GM18511 (cell line): ENCODE data around the gene ARMC12.

Experiments
- ATAC-seq: cut with Tn5 transposase; IDR thresholded peaks from one replicate; pipeline ENCODE4 v1.9.1; 2021; ENCODE audit warnings: mild to moderate bottlenecking, moderate library complexity; ENCODE audit not compliant: unreplicated experiment

Gene ARMC12

GRCh38 chr6:35717449-35718374 lies 19.1 kb upstream of the ARMC12 start:
- no peak for ATAC-seq

DNA sequence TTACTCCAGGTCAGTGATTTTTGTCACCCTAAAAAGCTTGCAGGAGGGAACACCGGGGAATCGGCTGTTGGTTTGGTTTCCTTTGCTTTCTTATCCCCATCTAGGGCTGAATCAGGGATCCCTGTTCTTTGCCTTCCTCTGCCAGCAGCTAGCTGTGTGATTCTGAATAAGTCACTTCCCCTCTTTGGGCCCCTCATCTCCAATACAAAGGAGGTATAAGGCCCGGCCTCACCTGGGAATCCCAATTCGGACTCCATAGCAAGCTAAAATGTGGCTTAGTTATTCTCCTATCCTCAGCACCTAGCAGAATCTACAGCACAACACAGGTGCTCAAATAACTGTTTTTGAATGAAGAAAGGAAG lies 18.5 kb upstream of the ARMC12 start:
- no peak for ATAC-seq

DNA sequence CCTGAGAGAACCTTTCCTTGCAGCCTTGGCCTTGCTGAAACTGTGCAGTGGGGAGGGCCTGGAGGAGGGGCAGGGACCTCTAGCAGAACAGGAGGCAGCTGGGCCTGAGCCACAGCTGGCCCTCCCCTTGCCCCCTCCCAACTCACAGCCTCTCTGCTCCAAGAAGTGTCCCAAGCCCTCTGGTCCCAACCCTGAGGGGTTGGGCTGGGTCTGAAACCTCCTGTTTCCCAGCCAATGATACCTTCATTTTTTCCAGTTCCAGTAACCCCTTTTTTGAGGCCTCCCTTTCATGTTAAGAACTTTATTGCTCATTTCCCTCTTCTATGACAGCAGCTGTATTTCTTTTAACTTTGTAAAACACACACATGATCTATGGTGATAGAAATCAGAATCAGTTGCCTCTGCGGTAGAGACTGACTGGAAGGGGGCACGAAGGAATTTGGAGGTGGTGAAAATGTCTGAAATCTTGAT lies 17.9 kb upstream of the ARMC12 start:
- ATAC-seq: no peak

GRCh38 chr6:35719404-35719829 lies 17.4 kb upstream of the ARMC12 start:
- ATAC-seq: peak; percentile 56

DNA sequence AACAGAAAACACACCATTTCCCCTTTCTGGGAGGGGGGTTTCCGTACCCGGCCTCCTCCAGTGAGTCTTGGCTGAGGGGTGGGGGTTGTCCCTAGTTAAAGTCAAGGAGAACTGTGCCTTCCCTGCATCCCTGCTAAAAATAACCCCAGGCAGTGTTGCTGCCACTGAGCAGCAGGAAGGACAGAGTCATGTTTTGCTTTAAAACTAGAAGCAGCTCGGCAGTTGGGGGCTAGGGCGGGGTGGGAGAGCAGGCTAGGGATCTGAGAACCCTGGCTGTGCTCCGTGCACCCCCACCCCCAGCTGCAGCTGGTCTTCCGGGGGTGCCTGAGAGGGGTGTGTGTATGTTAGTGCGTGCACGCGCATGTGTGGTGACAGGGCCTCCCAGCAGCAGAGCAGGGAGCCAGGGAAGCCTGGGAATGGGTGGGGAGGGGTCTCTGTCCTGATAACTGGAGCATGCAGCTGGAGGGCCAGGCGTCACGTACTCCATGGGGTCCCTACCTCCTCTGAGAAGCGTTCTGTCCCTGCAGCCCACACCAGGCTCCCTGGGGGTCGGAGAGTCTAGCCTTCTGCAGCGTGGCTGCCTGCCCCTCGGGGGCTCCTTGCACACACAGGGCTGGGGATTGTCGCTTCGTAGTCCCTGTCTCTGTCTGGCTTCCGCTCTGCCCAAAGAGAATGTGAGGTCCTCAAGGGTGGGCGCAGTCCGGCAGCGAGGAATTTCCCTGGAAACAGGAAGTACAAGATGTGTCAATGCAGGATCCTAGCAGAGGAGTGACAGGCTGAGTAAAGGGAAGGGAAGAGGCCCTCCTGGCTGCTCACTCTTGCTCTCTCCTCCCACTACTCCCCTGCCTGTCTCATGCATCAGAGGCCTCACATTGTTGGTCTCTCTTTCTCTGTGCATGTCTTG lies 16.8 kb upstream of the ARMC12 start:
- peak; percentile 59 for ATAC-seq

DNA sequence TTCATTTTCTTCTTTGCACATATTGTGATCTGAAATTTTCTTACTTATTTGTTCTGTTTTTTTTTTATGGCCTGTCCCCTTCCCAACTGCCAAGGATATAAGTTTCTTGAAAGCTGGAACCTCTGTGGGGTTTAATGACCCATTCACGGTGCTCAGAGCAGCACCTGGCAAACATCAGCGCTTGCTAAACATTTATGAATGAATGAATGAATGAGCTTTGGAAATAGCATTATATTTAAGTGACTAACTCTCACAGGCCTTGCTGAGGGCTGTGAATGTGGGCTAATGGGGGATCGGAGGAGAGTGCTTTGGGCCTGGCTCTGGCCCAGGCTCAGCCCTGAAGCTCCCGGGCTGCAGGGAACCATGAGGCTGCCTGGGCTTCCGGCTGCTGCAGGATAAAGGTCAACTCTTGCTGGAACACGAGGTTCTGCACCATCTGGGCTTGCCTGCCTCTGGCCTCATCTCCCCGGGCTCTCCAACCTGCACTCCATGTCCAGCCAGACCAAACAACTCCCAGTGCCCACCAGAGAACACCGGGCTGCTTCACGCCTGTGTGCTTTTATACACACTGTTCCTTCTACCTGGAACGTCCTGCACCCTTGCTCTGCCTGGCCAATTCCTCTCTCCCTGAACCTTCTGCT lies 14.6 kb upstream of the ARMC12 start:
- no peak for ATAC-seq

- no peak for ATAC-seq
These were observed 13.2 kb upstream of the ARMC12 start for GRCh38 chr6:35723587-35723986.

DNA sequence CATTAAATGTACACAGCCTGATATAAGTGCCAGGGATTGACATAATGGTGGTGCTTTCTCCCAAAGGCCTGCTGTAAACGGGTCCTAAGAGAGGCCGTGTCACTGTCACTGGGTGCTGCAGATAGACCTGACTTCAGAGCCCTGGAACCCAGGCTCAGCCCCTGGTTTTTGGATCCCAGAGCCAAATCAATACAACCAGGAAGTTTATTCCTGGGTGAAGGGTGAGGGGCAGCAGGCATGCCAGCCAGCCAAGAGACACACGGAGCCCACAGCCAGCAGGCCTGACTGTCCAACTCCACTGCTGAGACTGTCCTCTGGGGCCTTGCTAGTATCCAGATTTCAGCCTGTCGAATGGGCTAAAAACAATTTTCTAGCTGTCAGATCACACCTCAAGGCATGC lies 12.8 kb upstream of the ARMC12 start:
- ATAC-seq: no peak

GRCh38 chr6:35724471-35724870 lies 12.4 kb upstream of the ARMC12 start:
- no peak for ATAC-seq

DNA sequence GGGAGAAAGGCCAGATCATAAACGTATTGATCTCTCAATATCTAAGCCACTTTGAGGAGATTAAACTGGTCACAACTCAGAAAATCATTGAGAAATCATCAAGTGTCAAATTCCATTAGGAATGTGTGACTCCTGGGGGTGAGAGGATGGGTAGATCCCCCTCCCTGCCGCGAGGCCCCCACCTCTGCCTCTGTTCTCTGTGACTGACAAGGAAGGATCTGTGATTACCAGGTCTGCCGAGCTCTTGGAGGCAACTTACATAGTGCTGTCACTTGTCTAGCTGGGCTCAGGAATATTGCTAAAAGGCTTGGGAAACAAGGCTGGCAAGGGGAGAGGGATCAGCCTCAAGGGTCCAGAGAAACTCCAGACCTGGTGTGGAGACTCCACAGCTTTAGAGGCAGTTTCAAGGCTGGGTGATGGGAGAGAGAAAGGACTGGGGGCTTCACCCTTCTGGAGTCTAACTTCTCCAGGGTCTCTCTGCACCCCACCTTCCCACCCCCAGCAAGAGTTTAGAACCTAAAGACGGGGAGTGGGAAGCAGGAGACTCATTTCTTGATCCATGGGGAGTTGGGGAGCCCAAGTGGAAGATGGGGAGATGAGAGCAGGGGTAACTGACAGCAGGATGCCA lies 11.6 kb upstream of the ARMC12 start:
- ATAC-seq: no peak

- ATAC-seq: no peak
These were observed 11.0 kb upstream of the ARMC12 start for GRCh38 chr6:35725721-35726438.

DNA sequence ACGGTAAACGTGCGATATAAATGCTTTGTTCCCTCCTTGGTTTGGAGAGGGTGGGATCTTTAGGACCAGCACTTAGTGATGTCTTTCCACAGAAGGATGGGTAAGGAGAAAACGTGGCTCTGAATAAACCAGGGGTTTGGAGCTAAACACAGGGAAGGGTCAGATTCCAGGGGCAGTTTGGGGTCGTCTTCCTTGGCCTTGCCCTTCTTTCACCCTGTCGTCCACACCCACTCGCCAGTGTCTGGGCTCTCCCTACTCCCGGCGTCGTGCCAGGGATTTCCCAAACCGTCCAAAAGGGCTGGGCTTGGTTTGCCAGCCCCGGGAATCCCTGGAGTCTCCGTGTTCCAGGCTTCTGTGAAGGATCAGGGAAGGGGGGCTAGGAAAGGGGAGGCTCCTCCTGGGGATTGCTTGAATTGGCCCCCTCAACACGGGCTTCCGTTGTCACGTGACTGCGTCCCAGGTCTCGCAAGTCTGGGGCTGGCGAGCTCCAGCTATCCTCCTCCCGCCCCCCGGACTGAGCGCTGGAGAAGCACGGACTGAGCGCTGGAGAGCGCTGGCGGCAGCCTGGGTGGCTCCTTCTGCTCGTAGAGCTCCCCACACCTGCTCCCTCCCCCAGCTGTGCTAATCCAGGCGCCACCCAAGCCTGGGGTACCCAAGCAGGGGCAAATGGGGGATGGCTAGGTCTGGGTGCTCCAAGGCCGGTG lies 9.4 kb upstream of the ARMC12 start:
- ATAC-seq: peak; percentile 17

GRCh38 chr6:35727935-35728682 lies 8.7 kb upstream of the ARMC12 start:
- peak; percentile 52 for ATAC-seq

DNA sequence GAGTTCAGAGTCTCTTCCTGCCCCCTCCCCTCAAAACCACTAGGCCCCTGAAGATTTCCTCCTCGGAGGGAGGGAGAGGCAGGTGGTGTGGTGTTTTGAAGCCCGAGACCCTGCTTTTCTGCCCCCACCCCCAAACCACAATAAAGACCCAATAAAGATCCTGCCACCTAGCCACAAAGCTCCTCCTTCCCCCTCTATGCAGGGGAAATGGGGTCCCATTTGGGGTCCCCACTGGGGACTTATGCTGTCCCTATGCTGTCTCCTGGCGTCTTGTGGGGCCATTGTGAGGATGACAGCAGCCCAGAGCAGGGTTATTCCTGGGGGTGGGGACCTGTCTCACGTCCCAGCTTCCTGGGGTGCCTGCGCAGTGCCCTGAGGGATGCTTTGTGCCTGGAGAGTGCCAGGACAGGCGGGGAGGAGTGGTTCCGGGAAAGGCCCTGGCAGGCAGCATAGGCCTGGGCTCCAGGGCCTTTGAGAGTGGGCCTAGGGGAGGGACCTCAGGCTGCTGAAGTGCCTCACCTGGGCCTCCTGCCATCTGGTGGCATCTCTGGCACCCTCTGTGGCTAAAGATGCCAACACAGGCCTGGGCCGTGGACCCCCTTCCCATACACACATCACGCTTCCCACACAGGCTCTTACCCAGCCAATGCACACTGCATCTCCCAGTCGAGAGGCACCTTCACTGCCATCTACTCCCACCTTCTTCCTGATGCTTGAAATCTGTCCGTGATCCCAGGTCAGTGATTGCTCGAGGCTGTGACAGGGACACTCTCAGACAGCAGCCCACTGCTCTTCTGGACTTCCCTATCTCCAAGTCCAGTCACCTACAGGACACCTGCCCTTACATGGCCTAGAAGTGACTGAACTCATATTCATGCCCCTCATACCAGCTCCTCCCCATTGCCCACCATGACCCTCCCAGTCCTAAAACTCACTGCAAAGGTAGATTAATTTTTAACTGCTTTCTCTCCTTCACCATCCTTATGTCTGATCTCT lies 7.9 kb upstream of the ARMC12 start:
- no peak for ATAC-seq

- no peak for ATAC-seq
These were observed 7.1 kb upstream of the ARMC12 start for GRCh38 chr6:35729722-35730121.

GRCh38 chr6:35730745-35731413 lies 6.0 kb upstream of the ARMC12 start:
- no peak for ATAC-seq

DNA sequence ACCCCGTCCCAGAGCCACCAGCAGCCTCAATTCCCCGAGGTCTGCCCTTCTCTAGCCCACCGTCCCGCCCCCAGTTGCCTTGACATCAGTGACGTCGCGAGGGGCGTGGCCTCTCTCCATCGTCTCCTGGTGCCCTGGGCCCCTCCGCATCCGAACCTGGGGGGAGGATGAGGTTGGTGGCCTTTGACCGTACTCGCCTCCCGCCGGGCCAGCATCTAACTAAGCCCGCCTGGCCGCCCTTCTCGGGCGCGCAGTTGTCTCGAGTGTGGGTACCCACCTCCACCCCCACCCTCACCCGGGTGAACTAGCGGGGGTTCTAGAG lies 5.5 kb upstream of the ARMC12 start:
- ATAC-seq: peak; percentile 59
